GM19397 (cell line): ENCODE data around the gene GJC2.

Source experiments
- ATAC-seq: cut with Tn5 transposase; IDR thresholded peaks from one replicate; pipeline ENCODE4 v1.9.1; 2021; ENCODE audit warnings: mild to moderate bottlenecking, moderate library complexity; ENCODE audit not compliant: unreplicated experiment

GJC2 gene

DNA sequence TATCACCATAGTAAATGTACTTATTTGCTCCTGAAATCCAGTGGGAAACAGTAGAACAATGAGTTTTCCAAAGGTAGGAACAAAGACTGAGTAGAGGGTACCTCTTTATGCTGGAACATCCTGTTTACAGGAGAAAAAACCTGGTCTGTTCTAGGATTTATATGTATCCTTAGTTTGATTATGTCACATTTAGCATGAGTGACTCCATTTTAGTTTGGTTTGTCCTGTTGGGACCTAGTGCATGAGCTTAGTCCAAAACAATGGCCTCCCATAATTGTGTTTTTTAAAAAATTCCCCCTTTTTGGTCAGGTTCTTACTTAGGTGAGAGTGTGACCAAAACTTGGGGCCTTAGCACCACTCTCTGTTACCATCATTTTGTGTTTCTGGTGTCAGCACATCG lies 37.1 kb upstream of the GJC2 start:
- no peak for ATAC-seq

DNA sequence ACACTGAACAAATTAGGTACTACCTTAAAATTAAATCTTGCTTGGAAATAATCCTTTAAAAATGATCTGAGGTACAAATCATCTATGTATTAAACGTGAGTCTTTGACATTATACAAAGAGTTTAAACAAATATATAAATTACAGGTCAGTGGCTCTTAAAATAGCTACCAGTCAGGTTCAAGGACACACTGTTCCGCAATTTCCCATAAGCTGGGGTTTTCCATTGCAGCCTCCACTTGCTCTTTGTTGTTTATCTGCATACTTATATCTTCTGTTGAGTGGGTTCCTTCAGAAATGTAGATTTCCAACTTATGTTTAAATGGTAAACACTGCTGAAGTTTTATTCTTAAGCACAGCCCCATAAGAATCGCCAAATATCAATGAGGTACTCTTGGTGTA lies 34.9 kb upstream of the GJC2 start:
- ATAC-seq: no peak

DNA sequence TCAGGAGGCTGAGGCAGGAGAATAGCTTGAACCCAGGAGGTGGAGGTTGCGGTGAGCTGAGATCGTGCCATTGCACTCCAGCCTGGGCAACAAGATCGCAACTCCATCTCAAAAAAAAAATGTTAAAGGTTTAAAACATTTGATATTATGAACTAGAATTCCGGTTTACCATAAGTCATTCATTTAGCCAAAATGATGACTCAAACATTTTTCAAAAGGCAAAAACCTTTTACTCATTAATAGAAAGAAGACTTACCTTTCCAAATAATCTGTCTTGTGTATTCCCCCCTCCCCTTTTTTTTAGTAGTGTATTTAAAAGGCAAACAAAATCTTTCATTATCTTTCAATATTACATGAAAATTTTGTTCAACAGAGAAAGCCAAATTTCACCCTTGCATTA lies 32.4 kb upstream of the GJC2 start:
- ATAC-seq: no peak

DNA sequence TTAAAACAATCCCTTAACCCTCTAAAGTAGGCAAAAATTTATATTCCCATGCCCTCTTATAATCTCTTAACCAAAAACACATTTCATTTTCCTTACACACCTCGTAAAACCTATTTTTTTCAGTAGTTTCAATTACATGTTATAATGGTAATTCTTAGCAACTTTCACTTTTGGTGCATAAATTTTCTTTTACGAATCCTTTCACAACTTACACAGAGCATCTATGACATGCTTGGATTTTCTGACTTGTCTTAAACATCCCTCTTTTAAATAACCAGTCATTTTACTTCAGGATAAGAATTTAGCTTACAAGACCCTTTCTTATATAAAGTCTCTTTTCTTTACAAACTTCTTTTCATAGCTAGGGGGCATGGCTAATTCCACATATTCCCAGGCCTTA lies 31.7 kb upstream of the GJC2 start:
- no peak for ATAC-seq

DNA sequence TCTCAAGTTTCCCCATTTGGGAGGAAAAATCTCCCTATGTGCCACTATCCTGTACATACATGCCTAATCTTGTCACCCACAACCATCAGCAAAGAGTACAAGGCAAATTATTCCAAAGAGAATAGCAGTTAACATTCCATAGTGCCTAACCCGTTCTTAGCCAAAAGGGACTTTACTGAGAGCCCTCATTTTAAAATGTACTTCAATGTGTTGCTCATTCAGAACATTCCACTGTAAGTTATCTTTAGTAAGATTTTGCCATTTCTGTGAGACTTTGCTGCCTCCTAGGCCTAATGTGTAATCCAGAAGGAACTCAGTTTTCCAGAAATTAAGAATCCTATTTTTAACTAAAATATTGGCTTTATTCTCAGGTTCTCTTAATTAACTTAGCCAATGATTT lies 29.4 kb upstream of the GJC2 start:
- ATAC-seq: no peak

DNA sequence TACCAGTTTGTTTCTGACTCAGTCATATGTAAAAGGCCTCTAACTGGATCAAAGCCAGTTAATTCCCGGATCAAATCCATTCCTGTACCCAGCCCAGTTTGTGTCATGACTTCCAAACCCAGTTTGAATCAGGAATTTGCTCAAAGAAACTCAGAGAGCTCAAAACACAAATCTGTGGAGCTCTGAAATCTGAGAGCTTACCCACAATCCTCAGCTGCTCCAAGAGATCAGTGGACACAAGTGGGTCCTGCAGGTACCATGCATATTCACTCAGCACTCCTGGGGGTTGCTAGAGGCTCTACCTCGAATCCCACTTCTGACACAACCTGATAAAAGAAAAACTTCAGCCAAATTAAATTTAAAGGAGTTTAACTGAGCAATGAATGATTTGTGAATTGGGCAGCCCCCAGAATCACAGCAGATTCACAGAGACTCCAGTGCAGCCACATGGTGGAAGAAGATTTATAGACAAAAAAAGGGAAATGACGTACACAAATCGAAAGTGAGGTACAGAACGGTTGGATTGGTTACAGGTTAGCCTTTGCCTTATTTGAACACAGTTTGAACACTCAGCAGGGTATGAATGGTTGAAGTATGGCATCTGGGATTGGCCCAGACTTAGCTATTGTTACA lies 28.8 kb upstream of the GJC2 start:
- no peak for ATAC-seq

DNA sequence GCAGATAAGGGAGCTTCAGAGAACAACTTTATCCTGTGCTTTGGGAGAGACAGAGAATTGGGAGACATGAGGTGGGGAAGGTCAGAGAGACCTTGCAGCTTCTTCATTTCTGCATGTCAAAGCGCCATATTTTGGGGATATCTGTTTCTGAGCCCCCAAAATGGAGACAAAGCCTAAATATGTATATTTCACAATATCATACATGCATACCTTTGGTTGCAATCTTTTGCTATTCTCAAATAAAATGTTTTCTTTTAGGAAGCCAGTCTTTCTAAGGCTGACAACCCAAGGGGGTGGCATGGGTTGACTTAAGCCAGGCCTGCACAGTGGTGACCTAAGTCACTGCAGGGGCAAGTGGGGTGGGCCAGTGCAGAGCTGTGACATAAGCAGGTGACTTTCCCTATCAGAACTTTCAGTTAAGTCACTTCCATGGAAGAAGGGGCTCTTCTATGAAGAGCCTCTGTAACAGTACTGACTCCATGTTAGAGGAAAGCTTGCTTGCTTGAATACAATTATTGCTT lies 26.7 kb upstream of the GJC2 start:
- no peak for ATAC-seq

DNA sequence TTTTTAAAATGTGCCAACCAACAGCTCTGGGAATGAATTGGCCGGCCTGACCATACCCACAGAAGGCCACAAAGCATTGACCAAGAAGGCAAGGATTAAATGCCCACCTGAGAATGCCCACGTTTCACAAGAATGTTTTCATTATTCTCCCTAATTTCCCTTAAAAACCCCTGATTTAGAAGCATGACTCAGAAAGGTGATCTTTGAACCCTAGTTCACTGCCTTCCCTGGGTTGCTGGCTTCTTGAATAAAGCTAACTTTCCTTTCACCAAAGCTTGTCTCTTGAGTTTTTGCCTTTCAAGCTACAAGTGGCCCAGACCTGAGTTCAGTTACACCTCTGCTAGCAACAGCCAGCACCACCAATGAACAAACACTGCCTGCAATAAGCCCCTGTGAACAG lies 26.2 kb upstream of the GJC2 start:
- no peak for ATAC-seq

DNA sequence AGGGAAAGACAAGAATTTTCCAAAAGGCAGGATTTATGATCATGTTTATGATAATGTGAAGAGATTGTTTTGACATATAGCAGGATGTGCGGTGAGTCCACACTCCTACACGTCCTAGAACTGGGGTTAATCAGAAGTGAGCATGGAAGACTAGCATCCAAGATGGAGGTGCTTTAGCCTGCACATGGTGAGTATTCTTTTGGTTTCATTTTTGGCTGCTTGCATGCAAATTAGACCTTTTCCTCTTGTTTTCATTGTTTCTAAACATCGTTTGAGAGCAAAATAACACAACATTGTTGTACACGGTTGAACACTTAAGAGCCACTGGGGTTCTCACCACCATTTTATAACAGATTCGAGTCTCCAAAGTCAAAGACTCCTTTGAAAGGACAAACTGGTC lies 24.5 kb upstream of the GJC2 start:
- ATAC-seq: no peak

DNA sequence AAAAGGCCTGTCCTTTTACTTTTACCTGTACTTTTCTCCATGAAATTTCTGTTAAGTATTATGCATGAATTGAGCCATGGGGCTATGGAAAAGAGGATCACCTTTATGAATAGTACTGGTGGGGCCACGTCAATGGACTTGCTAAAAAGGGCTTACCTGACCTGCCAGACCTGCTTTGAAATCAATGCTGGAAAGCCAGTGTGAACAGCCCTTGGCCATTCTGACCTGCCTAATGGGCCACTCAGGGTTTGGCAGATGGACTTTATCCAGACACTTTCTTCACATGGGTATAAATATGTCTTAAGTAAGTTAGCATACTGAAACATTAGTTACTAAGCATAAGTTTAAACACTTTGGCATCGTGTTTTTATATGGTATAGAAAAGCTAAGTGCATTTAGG lies 18.0 kb upstream of the GJC2 start:
- no peak for ATAC-seq

DNA sequence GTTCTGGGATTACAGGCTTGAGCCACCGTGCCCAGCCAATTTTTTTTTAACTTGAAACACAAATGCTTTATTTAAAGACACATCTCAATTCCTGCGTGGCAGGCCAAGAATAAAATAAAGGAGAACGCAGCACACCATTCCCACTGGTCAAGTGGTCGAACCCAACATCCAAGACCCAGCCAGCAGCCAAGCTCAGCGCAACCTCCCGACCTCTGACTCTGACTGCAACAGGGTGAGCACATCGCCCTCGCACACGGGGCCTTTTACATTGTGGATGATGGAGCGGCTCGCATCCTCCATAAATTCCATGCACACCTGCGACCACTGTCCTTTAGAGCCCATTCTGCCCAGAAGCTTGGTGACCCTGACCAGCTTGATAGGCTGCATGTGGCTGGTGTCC lies 15.1 kb upstream of the GJC2 start:
- ATAC-seq: no peak

DNA sequence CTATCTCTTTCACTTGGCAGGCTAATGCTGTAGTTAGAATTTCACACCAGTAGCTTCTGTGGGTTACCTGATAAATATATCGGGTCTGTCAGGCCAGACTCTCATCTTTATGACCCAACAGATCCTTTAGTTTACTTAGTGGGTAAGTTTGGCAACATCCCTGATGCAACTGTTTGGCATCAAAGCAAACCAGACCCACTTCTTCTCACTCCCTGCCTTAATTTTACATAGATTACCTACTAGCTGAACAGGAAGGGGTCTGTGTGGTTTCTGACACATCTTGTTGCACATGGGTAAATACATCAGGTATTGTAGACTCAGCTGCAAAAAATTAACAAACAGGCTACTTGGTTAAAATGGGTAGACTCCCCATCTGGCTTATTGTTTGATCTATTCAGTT lies 12.8 kb upstream of the GJC2 start:
- no peak for ATAC-seq

DNA sequence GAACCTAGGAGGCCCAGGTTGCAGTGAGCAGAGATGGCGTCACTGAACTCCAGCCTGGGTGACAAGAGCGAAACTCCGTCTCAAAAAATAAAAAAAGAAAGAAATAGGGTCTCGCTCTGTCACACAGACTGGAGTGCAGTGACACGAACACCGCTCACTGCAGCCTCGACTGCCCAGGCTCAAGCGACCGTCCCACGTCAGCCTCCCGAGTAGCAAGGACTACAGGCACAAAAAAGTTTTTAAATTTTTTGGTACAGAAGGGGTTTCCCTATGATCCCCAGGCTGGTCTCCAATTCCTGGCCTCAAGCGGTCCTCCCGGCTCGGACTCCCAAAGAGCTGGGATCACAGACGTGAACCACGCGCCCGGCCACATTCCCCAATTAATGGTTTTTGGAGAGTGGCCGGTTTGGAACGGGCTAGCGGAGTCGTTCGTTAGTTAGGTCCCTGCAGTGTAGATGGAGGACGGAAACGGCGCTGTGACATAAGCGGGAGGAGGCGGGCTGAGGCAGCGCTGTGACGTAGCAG lies 10.3 kb upstream of the GJC2 start:
- ATAC-seq: no peak

DNA sequence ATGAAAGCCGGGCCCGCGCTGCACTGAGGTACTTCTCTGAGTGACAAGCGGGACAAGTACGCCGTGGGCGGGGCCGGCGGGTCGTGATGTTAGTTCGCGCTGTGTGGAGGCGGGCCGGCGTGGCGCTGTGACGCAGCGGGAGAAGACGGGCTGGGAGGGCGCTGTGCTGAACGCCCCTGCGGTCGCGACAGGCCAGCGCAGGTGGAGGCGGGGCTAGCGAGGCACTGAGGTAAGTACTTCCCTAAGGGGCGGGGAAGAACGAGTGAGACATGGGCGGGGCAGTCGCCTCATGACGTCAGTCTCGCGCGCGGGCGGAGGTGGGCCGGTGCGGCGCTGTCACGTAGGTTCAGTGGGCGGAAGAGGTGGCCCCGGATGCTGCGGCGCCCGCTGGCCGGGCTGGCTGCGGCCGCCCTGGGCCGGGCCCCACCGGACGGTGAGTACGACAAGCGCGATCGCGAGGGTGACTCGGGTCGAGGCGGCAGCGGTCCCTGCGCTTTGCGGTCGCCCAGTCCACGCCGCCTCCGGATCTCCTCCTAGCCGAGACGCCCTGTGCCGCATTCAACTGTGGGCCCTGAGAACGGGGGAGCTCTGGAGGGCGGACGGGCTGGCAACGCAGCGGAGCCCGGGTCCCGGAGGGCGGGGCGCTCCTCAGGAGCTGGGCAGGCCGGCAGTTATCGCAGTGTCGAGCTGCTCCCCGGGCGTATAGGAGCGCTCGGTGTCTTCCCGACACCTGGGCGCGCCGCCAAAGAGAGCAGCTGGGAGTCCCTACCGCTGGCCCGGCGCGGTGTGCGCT lies 9.6 kb upstream of the GJC2 start, which contains the start of gene GUK1:
Gene GUK1 (plus strand): TSS at position 349 of the 793 bp plus-strand sequence. CDS start 24 bp downstream, at position 373.
- peak; percentile 92 for ATAC-seq

DNA sequence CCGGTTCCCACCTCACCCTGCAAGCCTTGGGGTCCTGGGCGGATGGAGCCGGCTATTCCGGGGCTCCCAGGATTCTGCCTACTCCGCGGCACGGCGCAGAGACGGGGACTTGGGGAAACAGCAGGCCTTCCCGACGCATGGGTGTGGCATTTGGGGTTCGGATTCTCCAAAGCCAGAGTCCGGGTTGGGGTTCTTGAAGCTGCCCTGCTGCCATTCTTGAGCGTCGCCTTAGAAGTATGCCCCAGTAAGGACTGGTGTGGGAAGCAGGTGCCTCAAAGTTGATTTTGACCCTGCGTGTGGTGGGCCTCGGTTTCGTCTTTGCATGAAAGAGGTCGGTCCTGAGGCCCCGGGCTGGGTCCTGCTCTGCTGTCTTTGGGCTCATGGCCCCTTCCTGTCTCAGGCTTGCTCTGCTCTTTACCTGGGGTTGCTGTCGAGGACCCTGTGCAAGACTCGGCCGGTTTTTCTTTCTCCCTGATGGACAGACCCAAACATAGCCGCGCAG lies 9.0 kb upstream of the GJC2 start:
- no peak for ATAC-seq

DNA sequence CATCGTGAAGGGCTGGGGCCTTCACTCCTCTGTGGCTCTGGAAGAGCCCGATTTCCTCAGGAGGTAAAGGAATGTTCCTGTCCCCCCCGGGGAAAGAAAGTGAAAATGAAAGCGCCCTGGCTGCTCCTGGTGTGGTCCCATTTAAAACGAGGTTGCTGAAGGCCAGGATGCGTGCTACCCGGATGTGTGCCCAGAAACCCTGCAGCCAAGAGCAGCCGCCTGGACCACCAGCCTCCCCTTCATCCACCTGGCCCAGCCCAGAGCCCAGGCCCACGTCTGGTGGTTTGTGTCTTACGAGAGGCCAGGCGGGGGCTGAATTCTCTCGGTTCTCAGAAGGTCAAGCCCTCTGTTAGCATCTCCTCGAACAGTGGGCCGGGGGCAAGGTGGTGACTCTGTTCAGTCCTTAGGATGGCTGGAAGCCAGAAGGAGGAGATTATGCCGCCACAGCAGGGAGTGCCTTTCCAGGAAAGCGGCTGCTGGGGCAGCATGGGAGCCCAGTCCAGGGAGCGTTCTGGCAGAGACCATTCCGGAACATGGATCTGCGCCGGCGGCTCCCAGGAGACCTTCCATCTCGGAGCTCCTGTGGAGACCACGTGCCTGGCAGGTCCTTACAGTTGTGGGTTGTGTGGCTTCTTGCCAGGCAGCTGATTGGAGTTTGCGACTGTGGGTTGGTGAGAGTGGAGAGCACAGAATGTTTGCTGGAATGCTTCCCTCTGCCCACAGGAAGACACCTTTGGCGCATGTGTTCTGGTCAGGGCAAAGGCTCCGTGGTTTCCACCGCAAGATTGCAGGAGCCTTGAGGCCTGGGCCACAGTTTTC lies 8.3 kb upstream of the GJC2 start:
- no peak for ATAC-seq

DNA sequence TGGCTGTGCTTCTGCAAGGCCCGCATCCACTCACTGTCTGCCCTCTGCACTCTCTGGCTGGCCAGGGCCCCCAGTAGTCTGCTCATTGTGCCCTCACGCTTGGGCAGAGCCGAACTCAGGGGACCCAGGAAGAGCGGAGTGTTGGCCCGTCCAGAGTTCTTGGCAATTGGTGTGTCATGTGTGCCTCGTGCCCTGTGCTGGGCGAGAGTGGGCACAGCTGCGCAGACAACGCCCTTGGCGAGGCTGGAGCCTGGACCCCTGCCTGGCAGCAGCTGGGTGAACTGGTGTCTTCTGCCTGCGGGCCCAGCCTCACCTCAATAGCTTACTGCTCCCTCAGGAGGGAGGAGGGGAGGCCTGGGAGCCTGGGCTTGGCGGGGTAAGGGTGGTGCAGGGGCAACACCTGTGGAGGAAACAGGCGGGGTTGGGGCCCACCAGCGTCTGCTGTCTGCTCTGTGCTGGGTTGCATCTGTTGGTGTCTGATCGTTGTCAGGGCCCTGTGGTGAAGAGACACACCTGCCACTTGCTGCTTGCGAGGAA lies 7.5 kb upstream of the GJC2 start:
- no peak for ATAC-seq

DNA sequence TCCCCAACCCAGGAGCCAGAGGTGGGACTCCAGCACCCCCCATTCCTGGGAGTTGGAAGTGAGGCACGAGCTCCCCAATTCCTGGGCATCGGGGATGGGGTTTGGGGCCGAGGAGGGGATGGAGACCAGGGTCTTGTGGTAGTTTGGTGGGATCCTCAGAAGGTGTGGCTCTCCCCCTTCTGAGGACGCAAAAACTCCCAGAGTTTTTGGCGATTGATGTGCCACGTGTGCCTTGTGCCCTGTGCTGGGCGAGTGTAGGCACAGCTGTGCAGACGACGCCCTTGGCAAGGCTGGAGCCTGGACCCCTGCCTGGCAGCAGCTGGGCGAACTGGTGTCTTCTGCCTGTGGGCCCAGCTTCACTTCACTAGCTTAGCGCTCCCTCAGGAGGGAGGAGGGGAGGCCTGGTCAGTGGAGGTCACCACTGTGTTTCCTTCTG lies 7.0 kb upstream of the GJC2 start:
- no peak for ATAC-seq

DNA sequence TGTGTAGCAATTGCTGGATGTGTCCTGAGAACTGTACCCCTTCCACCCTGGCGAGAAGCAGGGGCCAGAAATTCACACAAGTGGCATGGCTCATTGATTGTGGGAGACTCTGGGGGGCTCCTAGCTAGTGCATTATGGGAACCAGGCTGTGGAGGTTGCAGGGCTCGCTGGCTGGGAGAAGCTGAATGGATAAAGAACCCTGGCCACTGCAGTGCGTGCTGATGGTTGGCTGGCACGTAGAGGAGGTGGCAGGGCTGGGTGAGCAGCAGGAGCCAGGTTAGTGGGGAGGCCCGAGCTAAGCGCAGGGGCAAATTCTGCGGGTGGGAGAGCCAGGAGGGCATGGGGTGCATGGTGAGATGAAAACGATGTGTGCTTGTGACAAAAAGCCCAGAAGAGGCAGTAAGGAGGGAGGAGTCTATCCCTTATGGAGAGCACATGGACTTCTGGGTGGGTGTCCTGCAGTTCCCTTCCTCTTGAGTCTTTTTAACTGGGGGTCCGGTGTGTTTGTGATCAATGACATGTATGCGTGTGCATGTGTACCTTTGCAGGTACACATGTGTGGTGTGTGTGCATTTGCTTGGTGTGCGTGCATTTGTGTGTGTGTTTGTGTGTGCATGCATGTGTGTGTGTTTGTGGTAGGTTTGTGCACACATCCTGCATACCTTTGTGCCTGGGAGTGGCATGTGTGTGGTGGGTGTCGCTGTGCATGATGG lies 6.1 kb upstream of the GJC2 start:
- ATAC-seq: no peak
